GM12878 (cell line): ENCODE results near the gene R3HDM2. TPM values are rescaled to one million over a fixed set of nuclear protein-coding genes. Genes with fewer than 3 reads are reported as not detected.

Source experiments
- ATAC-seq: fragments of 200-7000 bp; cut with Tn5 transposase; 3 replicates; pipeline ENCODE4 v1.9.1; 2020; ENCODE audit warnings: mild to moderate bottlenecking, moderate library complexity
- BruUV-seq: library from RNA; stranded (reverse); fragments of 400-500 nt; replicated peaks from 2 replicates; lab custom pipeline; 2021; lab: Mats Ljungman, UMichigan
- CTCF ChIA-PET: fragments of 300-600 bp; sonication (Branson Sonifier 250); formaldehyde crosslinking; extraction: SDS; loops from one replicate; lab custom pipeline; 2021; ENCODE audit warnings: inconsistent platforms; lab: Yijun Ruan, JAX
- POLR2A ChIA-PET: fragments of 350-600 bp; formaldehyde crosslinking; extraction: SDS; loops from one replicate; lab custom pipeline; 2021; ENCODE audit warnings: inconsistent platforms; lab: Charles Lee
- RAD21 ChIA-PET: fragments of 300-600 bp; sonication (Branson Sonifier 250); formaldehyde crosslinking; loops from one replicate; lab custom pipeline; 2023; ENCODE audit warnings: antibody characterized with exemption; ENCODE audit not compliant: unreplicated experiment; lab: Charles Lee
- SMC1A ChIA-PET: fragments of 300-600 bp; sonication (Branson Sonifier 250); formaldehyde crosslinking; loops from one replicate; lab custom pipeline; 2023; ENCODE audit not compliant: unreplicated experiment, uncharacterized antibody; lab: Charles Lee
- DNase-seq: peaks from one replicate; pipeline ENCODE4 v3.0.0-alpha.2; 2011; ENCODE audit warnings: low read depth, low spot score
- FAIRE-seq: peaks from 3 replicates; lab custom pipeline; 2011; peaks lifted over from hg19 to GRCh38; lab: Jason Lieb, UNC
- H2AFZ ChIP-seq: 2 replicates; pipeline ENCODE4 v1.6.0; 2011; ENCODE audit warnings: low read depth, low read length, control low read depth; ENCODE audit not compliant: control insufficient read depth
- H3K27ac ChIP-seq: 2 replicates; pipeline ENCODE4 v1.5.1; 2011; ENCODE audit warnings: control low read depth; ENCODE audit not compliant: control insufficient read depth, insufficient read depth
- H3K27me3 ChIP-seq, 2 experiments: replicated peaks in 1 of 2; 2 replicates each; pipeline versions ENCODE4 v1.6.0 to v1.6.1; 2011; ENCODE audit warnings: low read length in 1 of 2; ENCODE audit not compliant: control insufficient read depth in 2 of 2, insufficient read depth in 2 of 2
- H3K36me3 ChIP-seq, 2 experiments: 2 replicates each; pipeline ENCODE4 v1.5.1; 2011; ENCODE audit warnings: low read length in 1 of 2; ENCODE audit not compliant: control insufficient read depth in 2 of 2, insufficient read depth in 2 of 2
- H3K4me1 ChIP-seq: 2 replicates; pipeline ENCODE4 v1.6.1; 2011; ENCODE audit warnings: mild to moderate bottlenecking, low read length, moderate library complexity, mixed read lengths; ENCODE audit not compliant: control insufficient read depth, insufficient read depth
- H3K4me2 ChIP-seq: 2 replicates; pipeline ENCODE4 v1.6.0; 2011; ENCODE audit warnings: control low read depth; ENCODE audit not compliant: control insufficient read depth, insufficient read depth
- H3K4me3 ChIP-seq: fragments of 200-600 bp; sonication (generic); 2 replicates; pipeline ENCODE4 v1.5.1; 2016
- H3K79me2 ChIP-seq: 2 replicates; pipeline ENCODE4 v1.6.0; 2011; ENCODE audit warnings: low read length; ENCODE audit not compliant: control insufficient read depth, insufficient read depth
- H3K9ac ChIP-seq: 2 replicates; pipeline ENCODE4 v1.8.0; 2011; ENCODE audit warnings: low read length, control low read depth, mixed read lengths; ENCODE audit not compliant: control insufficient read depth, insufficient read depth
- H3K9me3 ChIP-seq: replicated peaks from 3 replicates; pipeline ENCODE4 v1.5.1; 2011; ENCODE audit warnings: mild to moderate bottlenecking, low read length; ENCODE audit not compliant: control insufficient read depth, insufficient read depth
- H4K20me1 ChIP-seq: 2 replicates; pipeline ENCODE4 v1.6.0; 2011; ENCODE audit not compliant: control insufficient read depth, insufficient read depth
- ASH2L ChIP-seq: fragments of 300-600, 200-600 bp; sonication (generic); IDR thresholded peaks from 2 replicates; pipeline ENCODE4 v1.6.1; 2017; ENCODE audit warnings: low read depth, mild to moderate bottlenecking, borderline replicate concordance
- CBX3 ChIP-seq: fragments of 200-600 bp; sonication (generic); IDR thresholded peaks from 2 replicates; pipeline ENCODE4 v1.6.1; 2016; ENCODE audit warnings: low read depth, borderline replicate concordance
- CEBPB ChIP-seq, 2 experiments: fragments of 150-350 bp in 1 of 2; IDR thresholded peaks; 2 replicates each; pipeline ENCODE4 v1.6.1; 2012 to 2014; ENCODE audit warnings: low read depth in 2 of 2, low read length in 2 of 2, borderline replicate concordance in 1 of 2, inconsistent platforms in 1 of 2
- DPF2 ChIP-seq: fragments of 450-650 bp; IDR thresholded peaks from 2 replicates; pipeline ENCODE4 v1.6.1; 2017; ENCODE audit warnings: mild to moderate bottlenecking
- EED ChIP-seq: sonication (generic); IDR thresholded peaks from 2 replicates; pipeline ENCODE4 v1.6.1; 2016; ENCODE audit warnings: antibody characterized with exemption, low read depth
- FOS ChIP-seq: IDR thresholded peaks from 3 replicates; pipeline ENCODE4 v1.6.1; 2011; ENCODE audit warnings: borderline replicate concordance; ENCODE audit not compliant: insufficient read length; ENCODE audit errors: extremely low read depth
- GATAD2B ChIP-seq: fragments of 450-650 bp; conservative IDR thresholded peaks from 2 replicates; pipeline ENCODE4 v1.6.1; 2017; ENCODE audit warnings: low read depth, mild to moderate bottlenecking, moderate library complexity
- HDAC6 ChIP-seq: fragments of 200-600 bp; sonication (generic); IDR thresholded peaks from one replicate; pipeline ENCODE4 v1.8.0; 2017; ENCODE audit warnings: antibody characterized with exemption; ENCODE audit not compliant: unreplicated experiment
- IKZF2 ChIP-seq, 2 experiments: fragments of 450-650 bp; IDR thresholded peaks; 2 replicates each; pipeline ENCODE4 v1.6.1; 2017; ENCODE audit warnings: mild to moderate bottlenecking in 2 of 2, moderate library complexity in 2 of 2
- MYB ChIP-seq: fragments of 150-350 bp; IDR thresholded peaks from 2 replicates; pipeline ENCODE4 v1.6.1; 2014; ENCODE audit warnings: mild to moderate bottlenecking, low read depth, low read length, borderline replicate concordance
- SIN3A ChIP-seq: IDR thresholded peaks from 2 replicates; pipeline ENCODE4 v1.6.1; 2012; ENCODE audit warnings: low read depth, low read length, improper control_type of control experiment
- STAT3 ChIP-seq: IDR thresholded peaks from 2 replicates; pipeline ENCODE4 v1.6.1; 2011; ENCODE audit warnings: low read depth, low read length, improper control_type of control experiment
- ZNF24 ChIP-seq: fragments of 450-650 bp; IDR thresholded peaks from 2 replicates; pipeline ENCODE4 v1.6.1; 2017; ENCODE audit warnings: antibody characterized with exemption, mild to moderate bottlenecking
- WGBS: methylation state at CpG from one replicate; pipeline ENCODE4 v1.1.6; 2016; ENCODE audit warnings: low lambda C conversion rate; ENCODE audit not compliant: insufficient replicate concordance, insufficient coverage; ENCODE audit errors: missing lambda C conversion rate; 5-methylcytosine and 5-hydroxymethylcytosine counted together
- in situ Hi-C: fragments of 300-500 bp; cut with MboI; formaldehyde crosslinking; loops from 9 replicates; pipeline ENCODE4 v1.14.3; 2018; ENCODE audit warnings: mixed read lengths
- intact Hi-C: fragments of 100-400 bp; cut with micrococcal nuclease; formaldehyde crosslinking; loops from one replicate; pipeline ENCODE4 v1.14.2; 2022; ENCODE audit not compliant: unreplicated experiment
- polyA plus RNA-seq, 11 experiments: library from polyadenylated mRNA; depleted of rRNA in 4 of 11; unstranded in 6 of 11; stranded (reverse) in 5 of 11; fragments of >200 nt; fragmentation: Nextera tagmentation in 4 of 11; fragmentation: Illumina TruSeq in 1 of 11; extraction: Ambion mirVana in 4 of 11; extraction: Trizol in 1 of 11; gene quantifications; 1 replicate in 1 of 11; 2 replicates in 10 of 11; pipeline versions ENCODE4 v1.2.1 to v1.2.3, GENCODE V29; 2011 to 2016; ENCODE audit warnings: inconsistent platforms in 2 of 11, missing spikeins in 2 of 11, low read depth in 1 of 11
- total RNA-seq, 4 experiments: library from RNA; depleted of rRNA in 3 of 4; stranded (reverse); fragments of >200 nt in 3 of 4; fragmentation: Illumina TruSeq in 1 of 4; extraction: Trizol in 1 of 4; gene quantifications; 2 replicates each; pipeline versions ENCODE4 v1.2.1 to v1.2.3, GENCODE V29; 2013 to 2021
- TF ChIP-seq, protein P1 (sequence below): fragments of 450-650 bp; formaldehyde crosslinking; IDR thresholded peaks from 2 replicates; pipeline ENCODE4 v1.4.0; 2020; ENCODE audit warnings: mild to moderate bottlenecking, moderate library complexity
- TF ChIP-seq, protein P2 (sequence below): fragments of 150-350 bp; IDR thresholded peaks from 2 replicates; pipeline ENCODE4 v1.6.1; 2016; ENCODE audit warnings: low read depth, low read length

R3HDM2 gene
- total and polyA plus RNA-seq, 10 of the 15 experiments (the other 5 are each of a cell fraction or from before 2014, with no cell fraction given): 4.6 to 26.1 (median 11.2) TPM

DNA sequence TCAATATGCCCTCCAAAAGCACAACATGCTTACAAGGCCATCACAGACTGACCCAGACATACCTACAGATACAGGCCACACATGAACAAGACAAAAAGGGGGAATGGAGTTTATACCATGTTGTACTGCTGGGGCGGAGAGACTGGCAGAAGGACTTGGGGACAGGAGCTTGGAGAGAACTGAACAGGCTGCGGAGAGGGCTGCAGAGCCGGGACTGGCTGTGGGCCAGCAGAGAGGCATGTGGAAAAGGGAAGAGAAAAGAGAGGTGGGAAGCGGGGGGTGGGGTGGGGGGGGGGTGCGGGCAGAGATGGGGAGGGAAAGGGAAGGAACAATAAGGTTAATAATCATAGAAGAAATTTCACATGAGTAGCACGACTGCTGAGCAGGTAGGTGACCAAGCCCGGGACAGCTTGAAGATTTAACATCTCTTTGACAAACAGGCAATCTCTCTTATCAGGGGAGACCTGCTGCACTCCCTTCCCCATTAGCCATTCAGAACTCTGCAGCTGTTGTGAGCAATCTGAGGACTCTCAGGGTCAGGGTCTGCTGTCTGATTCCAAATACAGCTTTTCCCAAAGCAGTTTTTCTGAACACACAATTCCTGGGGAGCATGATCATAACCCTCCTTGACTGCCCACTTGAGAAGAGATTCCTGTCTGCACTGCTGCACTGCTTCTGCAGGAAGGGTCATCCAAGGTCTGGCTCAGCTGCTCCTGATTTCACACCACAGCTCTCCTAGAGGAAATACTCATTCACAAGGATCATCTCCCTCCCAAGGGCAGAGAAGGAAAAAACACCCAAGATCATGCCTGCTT is 158.3 kb downstream of the R3HDM2 start:
- intact Hi-C loops: no loop called here
- no peaks in the 10 kb centered on the region for H3K27me3 ChIP-seq
- peaks cover 8 to 17% of the 10 kb centered on the region in 2 experiments; a peak in 3 of 4 replicates for H3K36me3 ChIP-seq
- no peak for ATAC-seq
- TF ChIP-seq HDAC6: no peak
- TF ChIP-seq ASH2L: no peak
- TF ChIP-seq CEBPB (IDR thresholded peaks at IDR 0.05; ENCODE audit: borderline replicate concordance in 1 of 2, low read depth in 2 of 2, low read length in 2 of 2): no peak
- no peak for TF ChIP-seq MYB
- no peak for TF ChIP-seq CBX3
- TF ChIP-seq, protein P1, sequence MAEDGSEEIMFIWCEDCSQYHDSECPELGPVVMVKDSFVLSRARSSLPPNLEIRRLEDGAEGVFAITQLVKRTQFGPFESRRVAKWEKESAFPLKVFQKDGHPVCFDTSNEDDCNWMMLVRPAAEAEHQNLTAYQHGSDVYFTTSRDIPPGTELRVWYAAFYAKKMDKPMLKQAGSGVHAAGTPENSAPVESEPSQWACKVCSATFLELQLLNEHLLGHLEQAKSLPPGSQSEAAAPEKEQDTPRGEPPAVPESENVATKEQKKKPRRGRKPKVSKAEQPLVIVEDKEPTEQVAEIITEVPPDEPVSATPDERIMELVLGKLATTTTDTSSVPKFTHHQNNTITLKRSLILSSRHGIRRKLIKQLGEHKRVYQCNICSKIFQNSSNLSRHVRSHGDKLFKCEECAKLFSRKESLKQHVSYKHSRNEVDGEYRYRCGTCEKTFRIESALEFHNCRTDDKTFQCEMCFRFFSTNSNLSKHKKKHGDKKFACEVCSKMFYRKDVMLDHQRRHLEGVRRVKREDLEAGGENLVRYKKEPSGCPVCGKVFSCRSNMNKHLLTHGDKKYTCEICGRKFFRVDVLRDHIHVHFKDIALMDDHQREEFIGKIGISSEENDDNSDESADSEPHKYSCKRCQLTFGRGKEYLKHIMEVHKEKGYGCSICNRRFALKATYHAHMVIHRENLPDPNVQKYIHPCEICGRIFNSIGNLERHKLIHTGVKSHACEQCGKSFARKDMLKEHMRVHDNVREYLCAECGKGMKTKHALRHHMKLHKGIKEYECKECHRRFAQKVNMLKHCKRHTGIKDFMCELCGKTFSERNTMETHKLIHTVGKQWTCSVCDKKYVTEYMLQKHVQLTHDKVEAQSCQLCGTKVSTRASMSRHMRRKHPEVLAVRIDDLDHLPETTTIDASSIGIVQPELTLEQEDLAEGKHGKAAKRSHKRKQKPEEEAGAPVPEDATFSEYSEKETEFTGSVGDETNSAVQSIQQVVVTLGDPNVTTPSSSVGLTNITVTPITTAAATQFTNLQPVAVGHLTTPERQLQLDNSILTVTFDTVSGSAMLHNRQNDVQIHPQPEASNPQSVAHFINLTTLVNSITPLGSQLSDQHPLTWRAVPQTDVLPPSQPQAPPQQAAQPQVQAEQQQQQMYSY (CRISPR knock-in tag): no peak
- TF ChIP-seq IKZF2 (IDR thresholded peaks at IDR 0.05): no peak
- no peak for TF ChIP-seq FOS
- no peak for TF ChIP-seq SIN3A
- TF ChIP-seq STAT3: no peak
- no peak for TF ChIP-seq ZNF24
- TF ChIP-seq GATAD2B: no peak
- no peak for TF ChIP-seq DPF2
- no peak for TF ChIP-seq EED
- TF ChIP-seq, protein P2, sequence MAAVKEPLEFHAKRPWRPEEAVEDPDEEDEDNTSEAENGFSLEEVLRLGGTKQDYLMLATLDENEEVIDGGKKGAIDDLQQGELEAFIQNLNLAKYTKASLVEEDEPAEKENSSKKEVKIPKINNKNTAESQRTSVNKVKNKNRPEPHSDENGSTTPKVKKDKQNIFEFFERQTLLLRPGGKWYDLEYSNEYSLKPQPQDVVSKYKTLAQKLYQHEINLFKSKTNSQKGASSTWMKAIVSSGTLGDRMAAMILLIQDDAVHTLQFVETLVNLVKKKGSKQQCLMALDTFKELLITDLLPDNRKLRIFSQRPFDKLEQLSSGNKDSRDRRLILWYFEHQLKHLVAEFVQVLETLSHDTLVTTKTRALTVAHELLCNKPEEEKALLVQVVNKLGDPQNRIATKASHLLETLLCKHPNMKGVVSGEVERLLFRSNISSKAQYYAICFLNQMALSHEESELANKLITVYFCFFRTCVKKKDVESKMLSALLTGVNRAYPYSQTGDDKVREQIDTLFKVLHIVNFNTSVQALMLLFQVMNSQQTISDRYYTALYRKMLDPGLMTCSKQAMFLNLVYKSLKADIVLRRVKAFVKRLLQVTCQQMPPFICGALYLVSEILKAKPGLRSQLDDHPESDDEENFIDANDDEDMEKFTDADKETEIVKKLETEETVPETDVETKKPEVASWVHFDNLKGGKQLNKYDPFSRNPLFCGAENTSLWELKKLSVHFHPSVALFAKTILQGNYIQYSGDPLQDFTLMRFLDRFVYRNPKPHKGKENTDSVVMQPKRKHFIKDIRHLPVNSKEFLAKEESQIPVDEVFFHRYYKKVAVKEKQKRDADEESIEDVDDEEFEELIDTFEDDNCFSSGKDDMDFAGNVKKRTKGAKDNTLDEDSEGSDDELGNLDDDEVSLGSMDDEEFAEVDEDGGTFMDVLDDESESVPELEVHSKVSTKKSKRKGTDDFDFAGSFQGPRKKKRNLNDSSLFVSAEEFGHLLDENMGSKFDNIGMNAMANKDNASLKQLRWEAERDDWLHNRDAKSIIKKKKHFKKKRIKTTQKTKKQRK: no peak
- TF ChIP-seq, all 136 proteins: peak for 0
- no peak for FAIRE-seq
- ChIA-PET SMC1A (no interaction called here), CTCF (interaction anchor here (0.7 to 5.2 kb wide), 5 partner anchors 9 to 460 kb away, joined by 3 to 26 read pairs (median 4); no protein-coding TSS in a partner anchor), POLR2A (no interaction called here), RAD21 (no interaction called here)
- WGBS: 75% methylated on average over 5 of the region's 7 CpGs
- no peak overlapping the region for H3K27ac ChIP-seq
- no peak overlapping the region for H2AFZ ChIP-seq
- no peaks in the 10 kb centered on the region for H3K4me1 ChIP-seq
- in situ Hi-C loops: no loop called here
- no peaks in the 10 kb centered on the region for H4K20me1 ChIP-seq
- H3K9ac ChIP-seq: no peak overlapping the region
- no TSS peak for BruUV-seq
- H3K4me2 ChIP-seq: no peak overlapping the region
- no peak for DNase-seq
- H3K9me3 ChIP-seq: no peaks in the 10 kb centered on the region
- H3K4me3 ChIP-seq: no peak overlapping the region
- H3K79me2 ChIP-seq: no peaks in the 10 kb centered on the region
